PC-3 (cell line): Measurements from ENCODE around the gene GFM1.

Experiments used
- CTCF ChIP-seq: fragments of 300-600 bp; sonication (generic); conservative IDR thresholded peaks from 2 replicates; pipeline ENCODE4 v1.5.1; 2017; ENCODE audit warnings: antibody characterized with exemption, low read depth, mild to moderate bottlenecking, low read length
- EZH2phosphoT487 ChIP-seq: fragments of 300-600 bp; sonication (generic); IDR thresholded peaks from 2 replicates; pipeline ENCODE4 v1.6.1; 2018; ENCODE audit warnings: mild to moderate bottlenecking, antibody characterized with exemption, low read length, borderline replicate concordance

GRCh38 chr3:158602227-158602626 lies 42.1 kb upstream of the GFM1 start:
- TF ChIP-seq CTCF (no peak), EZH2phosphoT487 (no peak)
